Hepatocyte (in vitro differentiated cells): ENCODE data around the gene TRMT2B.

Experiments used
- CTCF ChIP-seq: fragments of 200-600 bp; sonication (generic); IDR thresholded peaks from 2 replicates; pipeline ENCODE4 v1.5.1; 2016; ENCODE audit warnings: antibody characterized with exemption, mild to moderate bottlenecking; ENCODE audit not compliant: poor library complexity
- EZH2 ChIP-seq: fragments of 200-600 bp; sonication (generic); IDR thresholded peaks from 2 replicates; pipeline ENCODE4 v1.6.1; 2016; ENCODE audit warnings: antibody characterized with exemption, mild to moderate bottlenecking, borderline replicate concordance
- EZH2phosphoT487 ChIP-seq: fragments of 200-600 bp; sonication (generic); IDR thresholded peaks from one replicate; pipeline ENCODE4 v1.6.1; 2018; ENCODE audit warnings: antibody characterized with exemption, mild to moderate bottlenecking, low read depth, moderate library complexity; ENCODE audit not compliant: unreplicated experiment, severe bottlenecking

GRCh38 chrX:100976211-100976610, 75.7 kb downstream of the TRMT2B start:
- no peak for TF ChIP-seq CTCF
- no peak for TF ChIP-seq EZH2
- TF ChIP-seq EZH2phosphoT487, result no peak
